Measurements from ENCODE around the gene ZBED5. TPM values are rescaled to one million over a fixed set of nuclear protein-coding genes. Genes with fewer than 3 reads are reported as not detected.

The ZBED5 gene
- total and polyA plus RNA-seq, 4 donors = 18.0 to 57.9 (median 39.9) TPM

GRCh38 chr11:10806206-10806605 lies 51.6 kb downstream of the ZBED5 start:
- peaks cover 21 to 70% (median 52%) of the 10 kb centered on the region in 4 donors for H3K36me3 ChIP-seq (ENCODE audit: control insufficient read depth in 4 of 4, insufficient read depth in 4 of 4, low read length in 4 of 4)
- H3K27ac ChIP-seq (ENCODE audit: low read depth in 1 of 2, low read length in 1 of 2) = no peak overlapping the region
- 78 to 86% methylated on average over 4 of the region's 4 CpGs for WGBS, 2 donors
- H3K9me3 ChIP-seq (ENCODE audit: control insufficient read depth in 4 of 4, insufficient read depth in 3 of 4, low read length in 3 of 4) = no peaks in the 10 kb centered on the region
- H3K9ac ChIP-seq (ENCODE audit: insufficient read depth in 1 of 2, low read length in 2 of 2) = peak overlapping the region in 1 of 2 donors; percentile 97
- TF ChIP-seq CTCF (IDR thresholded peaks at IDR 0.05; ENCODE audit: control extremely low read depth, extremely low read depth) = no peak
- no peak overlapping the region for H3K4me3 ChIP-seq
- no peaks in the 10 kb centered on the region for H3K27me3 ChIP-seq (ENCODE audit: control insufficient read depth in 3 of 3, insufficient read depth in 3 of 3, low read length in 2 of 3)
- DNase-seq (no peak), ATAC-seq (ENCODE audit: insufficient read depth, low FRiP score) (no peak)
- peaks cover 2 to 28% (median 23%) of the 10 kb centered on the region in 5 donors for H3K4me1 ChIP-seq (ENCODE audit: control insufficient read depth in 5 of 5, insufficient read depth in 5 of 5, low read length in 5 of 5)

GRCh38 chr11:10805741-10806140 lies 52.1 kb downstream of the ZBED5 start:
- WGBS, 2 donors = 57 to 60% methylated on average over 8 of the region's 8 CpGs
- no peak for TF ChIP-seq CTCF (IDR thresholded peaks at IDR 0.05; ENCODE audit: control extremely low read depth, extremely low read depth)
- Histone ChIP-seq H3K9ac (ENCODE audit: insufficient read depth in 1 of 2, low read length in 2 of 2) (no peak overlapping the region), H3K27ac (ENCODE audit: low read depth in 1 of 2, low read length in 1 of 2) (no peak overlapping the region), H3K4me3 (no peak overlapping the region), H3K27me3 (ENCODE audit: control insufficient read depth in 3 of 3, insufficient read depth in 3 of 3, low read length in 2 of 3) (no peaks in the 10 kb centered on the region), H3K4me1 (ENCODE audit: control insufficient read depth in 5 of 5, insufficient read depth in 5 of 5, low read length in 5 of 5) (peaks cover 2 to 30% (median 23%) of the 10 kb centered on the region in 5 donors), H3K36me3 (ENCODE audit: control insufficient read depth in 4 of 4, insufficient read depth in 4 of 4, low read length in 4 of 4) (peaks cover 23 to 74% (median 55%) of the 10 kb centered on the region in 4 donors), H3K9me3 (ENCODE audit: control insufficient read depth in 4 of 4, insufficient read depth in 3 of 4, low read length in 3 of 4) (no peaks in the 10 kb centered on the region)
- DNase-seq (no peak), ATAC-seq (ENCODE audit: insufficient read depth, low FRiP score) (no peak)

GRCh38 chr11:10803676-10804075 lies 54.2 kb downstream of the ZBED5 start:
- WGBS, 2 donors = 55 to 65% methylated on average over 6 of the region's 6 CpGs
- H3K4me3 ChIP-seq = no peak overlapping the region
- no peak for TF ChIP-seq CTCF (IDR thresholded peaks at IDR 0.05; ENCODE audit: control extremely low read depth, extremely low read depth)
- no peak for ATAC-seq (ENCODE audit: insufficient read depth, low FRiP score)
- no peak overlapping the region for H3K9ac ChIP-seq (ENCODE audit: insufficient read depth in 1 of 2, low read length in 2 of 2)
- no peaks in the 10 kb centered on the region for H3K27me3 ChIP-seq (ENCODE audit: control insufficient read depth in 3 of 3, insufficient read depth in 3 of 3, low read length in 2 of 3)
- no peak for DNase-seq
- peaks cover 30 to 93% (median 76%) of the 10 kb centered on the region in 4 donors for H3K36me3 ChIP-seq (ENCODE audit: control insufficient read depth in 4 of 4, insufficient read depth in 4 of 4, low read length in 4 of 4)
- H3K4me1 ChIP-seq (ENCODE audit: control insufficient read depth in 5 of 5, insufficient read depth in 5 of 5, low read length in 5 of 5) = peaks cover 2 to 35% (median 20%) of the 10 kb centered on the region in 5 donors
- peak overlapping the region in 1 of 2 donors; percentile 49 for H3K27ac ChIP-seq (ENCODE audit: low read depth in 1 of 2, low read length in 1 of 2)
- H3K9me3 ChIP-seq (ENCODE audit: control insufficient read depth in 4 of 4, insufficient read depth in 3 of 4, low read length in 3 of 4) = no peaks in the 10 kb centered on the region

Other genes with a start within 250 kb of the ZBED5 start
- gene IRAG1, start 164.3 kb downstream of the ZBED5 start, total RNA-seq = 10 to 100 TPM; 16.1 to 17.0 TPM
- gene IRAG1, start 164.3 kb downstream of the ZBED5 start, polyA plus RNA-seq = 10 to 100 TPM in 1 of 2 donors, 1 to 10 TPM in 1; 2.8 to 10.4 TPM
- gene CTR9, start 106.8 kb downstream of the ZBED5 start, total RNA-seq = 10 to 100 TPM; 26.2 to 40.0 TPM
- gene CTR9, start 106.8 kb downstream of the ZBED5 start, polyA plus RNA-seq = 10 to 100 TPM; 13.2 to 18.1 TPM
- 100 to 1,000 TPM; 750 to 932 TPM for gene EIF4G2, start 49.1 kb downstream of the ZBED5 start, total RNA-seq
- gene EIF4G2, start 49.1 kb downstream of the ZBED5 start, polyA plus RNA-seq = 100 to 1,000 TPM; 189 to 325 TPM